Neural progenitor cell (in vitro differentiated cells): ENCODE measurements around the gene TNFRSF25. TPM values are rescaled to one million over a fixed set of nuclear protein-coding genes. Genes with fewer than 3 reads are reported as not detected.
"Not testable (repeated sequence)": the region's sequence is repeated elsewhere in the genome, so short reads cannot be mapped to it uniquely, and the experiment has no call there.

Experiments
- DNase-seq: peaks from one replicate; pipeline ENCODE4 v3.0.0-alpha.2; 2016; ENCODE audit warnings: low spot score
- H2AFZ ChIP-seq: fragments of 200-600 bp; sonication (generic); replicated peaks from 2 replicates; pipeline ENCODE4 v1.6.1; 2016; ENCODE audit warnings: antibody characterized with exemption
- H3F3A ChIP-seq: fragments of 200-600 bp; sonication (generic); 2 replicates; pipeline ENCODE4 v1.6.1; 2016; ENCODE audit warnings: antibody characterized with exemption, low read depth
- H3K27ac ChIP-seq: fragments of 200-600 bp; sonication (generic); 2 replicates; pipeline ENCODE4 v1.5.1; 2016; ENCODE audit warnings: mild to moderate bottlenecking
- H3K27me3 ChIP-seq: fragments of 200-600 bp; sonication (generic); 2 replicates; pipeline ENCODE4 v1.6.1; 2016; ENCODE audit warnings: mild to moderate bottlenecking, moderate library complexity
- H3K36me3 ChIP-seq: fragments of 200-600 bp; sonication (generic); 2 replicates; pipeline ENCODE4 v1.5.1; 2016
- H3K4me1 ChIP-seq: fragments of 200-600 bp; sonication (generic); 2 replicates; pipeline ENCODE4 v1.6.1; 2016; ENCODE audit warnings: mixed run types
- H3K4me2 ChIP-seq: fragments of 200-600 bp; sonication (generic); 2 replicates; pipeline ENCODE4 v1.6.1; 2016
- H3K4me3 ChIP-seq: fragments of 200-600 bp; sonication (generic); 2 replicates; pipeline ENCODE4 v1.5.1; 2016
- H3K79me2 ChIP-seq: fragments of 200-600 bp; sonication (generic); 2 replicates; pipeline ENCODE4 v1.6.1; 2016; ENCODE audit warnings: low read depth
- H3K9ac ChIP-seq: fragments of 200-600 bp; sonication (generic); 2 replicates; pipeline ENCODE4 v1.6.1; 2016
- H3K9me3 ChIP-seq: fragments of 200-600 bp; sonication (generic); 2 replicates; pipeline ENCODE4 v1.5.1; 2016; ENCODE audit warnings: low read depth
- H4K20me1 ChIP-seq: fragments of 200-600 bp; sonication (generic); 2 replicates; pipeline ENCODE4 v1.6.1; 2016; ENCODE audit warnings: low read depth
- H3K27ac Mint-ChIP-seq: 3 replicates; pipeline ENCODE4 v1.8.0; 2021; ENCODE audit warnings: mixed read lengths
- H3K27me3 Mint-ChIP-seq: 2 replicates; pipeline ENCODE4 v1.8.0; 2022; ENCODE audit warnings: low read depth, mild to moderate bottlenecking, inconsistent platforms, moderate library complexity, mixed read lengths; ENCODE audit not compliant: insufficient read depth
- H3K36me3 Mint-ChIP-seq: 3 replicates; pipeline ENCODE4 v1.8.0; 2021; ENCODE audit warnings: mixed read lengths
- H3K4me1 Mint-ChIP-seq: 3 replicates; pipeline ENCODE4 v1.8.0; 2021; ENCODE audit warnings: mixed read lengths
- H3K4me3 Mint-ChIP-seq: 3 replicates; pipeline ENCODE4 v1.8.0; 2021; ENCODE audit warnings: mild to moderate bottlenecking, moderate library complexity, mixed read lengths
- H3K9me3 Mint-ChIP-seq: 3 replicates; pipeline ENCODE4 v1.8.0; 2020; ENCODE audit warnings: mixed read lengths
- EZH2 ChIP-seq: fragments of 200-600 bp; sonication (generic); IDR thresholded peaks from 2 replicates; pipeline ENCODE4 v1.6.1; 2017; ENCODE audit warnings: antibody characterized with exemption, mild to moderate bottlenecking, moderate library complexity
- EZH2phosphoT487 ChIP-seq: fragments of 200-600 bp; sonication (generic); IDR thresholded peaks from 2 replicates; pipeline ENCODE4 v1.6.1; 2017; ENCODE audit warnings: antibody characterized with exemption
- total RNA-seq: library from RNA; depleted of rRNA; stranded (reverse); fragments of >200 nt; gene quantifications from 2 replicates; pipeline ENCODE4 v1.2.3, GENCODE V29; 2015; ENCODE audit warnings: low replicate concordance
- TF ChIP-seq, protein P1 (sequence below): fragments of 200-600 bp; sonication (generic); IDR thresholded peaks from 2 replicates; pipeline ENCODE4 v1.5.1; 2017; ENCODE audit warnings: antibody characterized with exemption, mild to moderate bottlenecking

TNFRSF25 gene
- total RNA-seq, 1 donor from 2014 or later = 15.6 TPM

DNA sequence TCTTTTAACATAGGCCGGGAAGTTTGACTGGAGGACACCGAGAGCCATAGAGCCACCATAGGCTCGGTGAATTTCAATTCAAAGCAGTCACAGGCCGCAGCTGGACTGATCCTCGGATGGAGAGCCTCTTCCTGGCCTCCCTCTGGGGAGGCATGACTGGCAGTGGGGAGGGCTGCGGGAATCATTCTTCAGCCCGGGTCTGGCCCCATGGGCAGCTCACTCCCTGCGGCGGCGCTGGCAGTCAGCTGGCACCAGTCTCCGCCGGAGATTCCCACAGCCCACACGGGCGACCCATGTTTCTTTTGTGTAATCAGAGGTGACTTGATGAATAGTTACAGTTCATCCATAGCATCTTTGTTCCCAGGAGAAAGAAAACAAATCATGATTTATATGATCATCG lies 30.8 kb downstream of the TNFRSF25 start:
- Histone ChIP-seq H3K27ac (no peak overlapping the region), H2AFZ (no peak overlapping the region), H4K20me1 (peaks cover 5% of the 10 kb centered on the region), H3K27me3 (peaks cover 18% of the 10 kb centered on the region), H3K79me2 (no peaks in the 10 kb centered on the region), H3F3A (peaks cover 11% of the 10 kb centered on the region), H3K36me3 (no peaks in the 10 kb centered on the region), H3K4me2 (no peak overlapping the region), H3K9me3 (no peaks in the 10 kb centered on the region), H3K4me1 (peaks cover 3% of the 10 kb centered on the region), H3K9ac (no peak overlapping the region), H3K4me3 (no peak overlapping the region)
- peaks cover 21% of the 10 kb centered on the region for H3K27me3 Mint-ChIP-seq
- no peaks in the 10 kb centered on the region for H3K9me3 Mint-ChIP-seq
- no peaks in the 10 kb centered on the region for H3K36me3 Mint-ChIP-seq
- no peak overlapping the region for H3K4me3 Mint-ChIP-seq
- H3K27ac Mint-ChIP-seq = no peak overlapping the region
- DNase-seq = no peak
- H3K4me1 Mint-ChIP-seq = peaks cover 35% of the 10 kb centered on the region
- no peak for TF ChIP-seq EZH2
- TF ChIP-seq, protein P1, sequence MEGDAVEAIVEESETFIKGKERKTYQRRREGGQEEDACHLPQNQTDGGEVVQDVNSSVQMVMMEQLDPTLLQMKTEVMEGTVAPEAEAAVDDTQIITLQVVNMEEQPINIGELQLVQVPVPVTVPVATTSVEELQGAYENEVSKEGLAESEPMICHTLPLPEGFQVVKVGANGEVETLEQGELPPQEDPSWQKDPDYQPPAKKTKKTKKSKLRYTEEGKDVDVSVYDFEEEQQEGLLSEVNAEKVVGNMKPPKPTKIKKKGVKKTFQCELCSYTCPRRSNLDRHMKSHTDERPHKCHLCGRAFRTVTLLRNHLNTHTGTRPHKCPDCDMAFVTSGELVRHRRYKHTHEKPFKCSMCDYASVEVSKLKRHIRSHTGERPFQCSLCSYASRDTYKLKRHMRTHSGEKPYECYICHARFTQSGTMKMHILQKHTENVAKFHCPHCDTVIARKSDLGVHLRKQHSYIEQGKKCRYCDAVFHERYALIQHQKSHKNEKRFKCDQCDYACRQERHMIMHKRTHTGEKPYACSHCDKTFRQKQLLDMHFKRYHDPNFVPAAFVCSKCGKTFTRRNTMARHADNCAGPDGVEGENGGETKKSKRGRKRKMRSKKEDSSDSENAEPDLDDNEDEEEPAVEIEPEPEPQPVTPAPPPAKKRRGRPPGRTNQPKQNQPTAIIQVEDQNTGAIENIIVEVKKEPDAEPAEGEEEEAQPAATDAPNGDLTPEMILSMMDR = no peak
- TF ChIP-seq EZH2phosphoT487 = no peak

- H3K4me2 ChIP-seq = no peak overlapping the region
- H3K36me3 ChIP-seq = no peaks in the 10 kb centered on the region
- H3F3A ChIP-seq = peaks cover 4% of the 10 kb centered on the region
- H3K4me3 ChIP-seq = no peak overlapping the region
- H3K4me3 Mint-ChIP-seq = no peak overlapping the region
- peaks cover 35% of the 10 kb centered on the region for H3K4me1 Mint-ChIP-seq
- H3K9me3 ChIP-seq = no peaks in the 10 kb centered on the region
- H2AFZ ChIP-seq = no peak overlapping the region
- no peak overlapping the region for H3K27ac Mint-ChIP-seq
- peaks cover 8% of the 10 kb centered on the region for H3K27me3 ChIP-seq
- peaks cover 18% of the 10 kb centered on the region for H3K27me3 Mint-ChIP-seq
- no peaks in the 10 kb centered on the region for H3K36me3 Mint-ChIP-seq
- H3K27ac ChIP-seq = no peak overlapping the region
- no peaks in the 10 kb centered on the region for H3K79me2 ChIP-seq
- no peak overlapping the region for H3K9ac ChIP-seq
- H3K4me1 ChIP-seq = peaks cover 5% of the 10 kb centered on the region
- H3K9me3 Mint-ChIP-seq = no peaks in the 10 kb centered on the region
- H4K20me1 ChIP-seq = peaks cover 4% of the 10 kb centered on the region
- TF ChIP-seq, protein P1 = no peak
- DNase-seq = no peak
These were observed 31.8 kb downstream of the TNFRSF25 start for GRCh38 chr1:6434186-6434585.

DNA sequence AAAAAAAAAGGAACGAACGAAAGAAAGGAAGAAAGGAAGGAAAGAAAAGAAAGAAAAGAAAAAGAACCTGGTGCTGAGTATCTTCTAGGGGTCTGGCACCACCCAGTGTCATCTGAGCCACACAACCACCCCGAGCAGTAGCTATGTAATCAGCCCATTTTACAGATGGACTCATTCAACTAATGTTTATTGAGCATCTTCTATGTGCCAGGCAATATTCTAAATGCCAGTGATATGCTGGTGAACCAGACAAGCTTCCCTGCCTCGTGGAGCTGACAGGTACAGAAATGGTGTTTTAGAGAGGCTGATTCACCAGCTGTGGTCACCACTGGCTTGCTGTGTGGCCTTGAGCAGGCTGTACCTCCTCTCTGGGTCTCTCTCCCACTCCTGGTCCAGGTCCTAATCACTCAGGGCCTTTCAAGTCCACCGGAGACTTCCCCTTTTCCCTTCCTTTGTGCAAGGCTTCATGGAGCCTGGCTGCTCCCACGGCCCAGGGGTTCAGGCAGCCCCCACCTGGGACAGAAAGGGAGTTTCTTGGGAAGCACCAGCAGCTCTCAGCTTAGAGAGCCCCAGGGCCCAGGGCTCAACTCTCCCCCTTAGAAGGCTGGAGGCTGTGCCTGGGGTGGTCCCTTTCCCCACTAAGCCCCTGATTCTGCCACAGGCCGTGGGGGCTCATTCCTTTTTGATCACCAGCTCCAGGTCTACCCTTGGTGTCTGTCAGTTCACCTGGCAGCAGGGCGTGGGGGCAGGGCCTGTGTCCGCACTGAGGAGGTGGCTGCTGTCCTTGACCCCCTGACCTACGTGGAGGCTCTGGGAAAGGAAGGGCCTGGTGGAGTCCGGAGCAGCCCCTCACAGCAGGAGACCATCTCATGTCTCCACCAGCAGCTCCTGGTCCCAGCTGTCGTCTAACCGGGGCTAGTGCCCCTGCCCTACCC lies 34.1 kb downstream of the TNFRSF25 start:
- Mint-ChIP-seq H3K4me1 (peaks cover 26% of the 10 kb centered on the region), H3K27me3 (peaks cover 17% of the 10 kb centered on the region)
- DNase-seq = peak; percentile 0
- not testable (repeated sequence) for H3K27ac ChIP-seq, H3K9ac ChIP-seq, H3K9me3 Mint-ChIP-seq, H3K4me1 ChIP-seq, H2AFZ ChIP-seq, H3K4me3 Mint-ChIP-seq, H3F3A ChIP-seq, H4K20me1 ChIP-seq, H3K4me3 ChIP-seq, H3K36me3 Mint-ChIP-seq, H3K27ac Mint-ChIP-seq, H3K9me3 ChIP-seq, H3K79me2 ChIP-seq, H3K36me3 ChIP-seq, H3K4me2 ChIP-seq
- peaks cover 23% of the 10 kb centered on the region for H3K27me3 ChIP-seq

DNA sequence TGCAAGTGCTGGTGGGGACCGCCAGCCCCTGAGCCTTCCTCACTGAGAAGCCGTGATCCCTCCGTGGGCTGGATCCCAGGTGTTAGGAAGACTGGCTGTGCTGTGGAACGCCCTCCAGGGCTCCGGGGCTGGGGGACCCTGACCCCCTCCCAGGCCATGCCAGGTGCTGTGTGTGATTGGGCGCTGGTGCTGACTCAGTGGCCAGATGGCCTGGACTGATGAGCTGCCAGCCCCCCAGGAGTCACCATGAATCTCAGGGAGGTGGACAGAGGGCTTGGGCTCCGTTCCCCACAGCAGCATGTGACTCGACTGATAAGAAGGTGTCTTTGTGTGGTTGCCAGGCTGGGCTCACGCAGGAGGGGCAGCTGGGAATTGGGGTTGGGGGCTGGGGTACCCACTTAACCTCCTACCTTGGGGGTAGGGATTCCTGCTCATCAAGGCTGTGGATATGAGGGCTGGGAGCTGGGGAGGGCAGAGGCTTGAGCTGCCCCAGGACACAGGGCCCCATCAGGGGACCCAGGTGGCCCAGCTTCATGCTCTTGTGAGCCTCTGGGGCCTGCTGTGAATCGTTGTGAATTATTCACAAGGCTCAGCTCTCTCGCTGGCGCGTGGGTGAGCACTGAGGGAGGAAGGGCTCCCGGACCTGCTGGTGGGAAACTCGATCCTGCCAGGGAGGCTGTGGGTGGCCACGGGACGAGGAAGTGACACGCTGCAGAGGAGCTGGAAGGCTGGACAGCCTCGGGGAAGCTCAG lies 36.1 kb downstream of the TNFRSF25 start:
- peaks cover 32% of the 10 kb centered on the region for H3K27me3 Mint-ChIP-seq

GRCh38 chr1:6428453-6428852 lies 37.5 kb downstream of the TNFRSF25 start:
- peaks cover 58% of the 10 kb centered on the region for H3K27me3 ChIP-seq

More for the DNA sequence above, 36.1 kb downstream of the TNFRSF25 start:
- not testable (repeated sequence) for H3K9me3 ChIP-seq, H3F3A ChIP-seq, H3K4me2 ChIP-seq, H3K4me3 ChIP-seq, H3K36me3 Mint-ChIP-seq, H3K9me3 Mint-ChIP-seq, H3K9ac ChIP-seq, H3K4me3 Mint-ChIP-seq, H3K27ac ChIP-seq, H3K36me3 ChIP-seq, H3K79me2 ChIP-seq, H3K4me1 ChIP-seq
- Histone ChIP-seq H2AFZ (peak overlapping the region; percentile 10), H4K20me1 (peaks cover 10% of the 10 kb centered on the region), H3K27me3 (peaks cover 44% of the 10 kb centered on the region)
- H3K4me1 Mint-ChIP-seq = peaks cover 27% of the 10 kb centered on the region
- peak; percentile 21 for DNase-seq
- peak overlapping the region; percentile 25 for H3K27ac Mint-ChIP-seq

More at GRCh38 chr1:6428453-6428852, 37.5 kb downstream of the TNFRSF25 start:
- Histone ChIP-seq H3K4me1 (peaks cover 12% of the 10 kb centered on the region), H4K20me1 (peaks cover 20% of the 10 kb centered on the region)
- not testable (repeated sequence) for H3K79me2 ChIP-seq, H3K27ac Mint-ChIP-seq, H3K9me3 Mint-ChIP-seq, H3K27ac ChIP-seq, H3K4me3 Mint-ChIP-seq, H3K36me3 Mint-ChIP-seq, H3K36me3 ChIP-seq, H3F3A ChIP-seq, H2AFZ ChIP-seq, H3K4me3 ChIP-seq, H3K9ac ChIP-seq, H3K4me2 ChIP-seq, H3K9me3 ChIP-seq
- peak; percentile 1 for DNase-seq
- H3K27me3 Mint-ChIP-seq = peaks cover 38% of the 10 kb centered on the region
- H3K4me1 Mint-ChIP-seq = peaks cover 23% of the 10 kb centered on the region
